Keratinocyte (primary cell): ENCODE measurements around the gene CARTPT. TPM values are rescaled to one million over a fixed set of nuclear protein-coding genes. Genes with fewer than 3 reads are reported as not detected.

Source experiments
- DNase-seq: peaks from one replicate; pipeline ENCODE4 v3.0.0-alpha.2; 2011; ENCODE audit warnings: low read depth, missing footprints, low spot score
- FAIRE-seq: peaks from 2 replicates; lab custom pipeline; 2011; peaks lifted over from hg19 to GRCh38; lab: Jason Lieb, UNC
- H2AFZ ChIP-seq: 2 replicates; pipeline ENCODE4 v1.6.0; 2012; ENCODE audit warnings: low read length, control low read depth, inconsistent platforms; ENCODE audit not compliant: control insufficient read depth
- H3K27ac ChIP-seq: 2 replicates; pipeline ENCODE4 v1.5.1; 2011; ENCODE audit warnings: low read length; ENCODE audit not compliant: control insufficient read depth, insufficient read depth
- H3K27me3 ChIP-seq: 3 replicates; pipeline ENCODE4 v1.6.0; 2011; ENCODE audit warnings: low read length; ENCODE audit not compliant: control insufficient read depth, insufficient read depth; ENCODE audit errors: extremely low read depth
- H3K36me3 ChIP-seq, 2 experiments: 2 replicates in 1 of 2; 3 replicates in 1 of 2; pipeline ENCODE4 v1.5.1; 2011; ENCODE audit warnings: low read length in 2 of 2, mild to moderate bottlenecking in 1 of 2; ENCODE audit not compliant: control insufficient read depth in 2 of 2, insufficient read depth in 2 of 2; ENCODE audit errors: extremely low read depth in 1 of 2
- H3K4me1 ChIP-seq: 3 replicates; pipeline ENCODE4 v1.5.1; 2011; ENCODE audit warnings: low read length; ENCODE audit not compliant: control insufficient read depth, insufficient read depth; ENCODE audit errors: extremely low read depth
- H3K4me2 ChIP-seq: 3 replicates; pipeline ENCODE4 v1.6.0; 2011; ENCODE audit warnings: low read depth, low read length; ENCODE audit not compliant: control insufficient read depth, insufficient read depth; ENCODE audit errors: extremely low read depth
- H3K4me3 ChIP-seq, 3 experiments: fragments of 200-600 bp in 1 of 3; sonication (generic) in 1 of 3; 2 replicates in 2 of 3; 3 replicates in 1 of 3; pipeline ENCODE4 v1.5.1; 2011 to 2016; ENCODE audit warnings: low read length in 3 of 3, mild to moderate bottlenecking in 3 of 3, control low read depth in 2 of 3, inconsistent platforms in 1 of 3, low read depth in 1 of 3, mixed read lengths in 1 of 3, mixed run types in 1 of 3, moderate library complexity in 1 of 3; ENCODE audit not compliant: control insufficient read depth in 2 of 3, insufficient read depth in 2 of 3; ENCODE audit errors: extremely low read depth in 1 of 3
- H3K79me2 ChIP-seq: 2 replicates; pipeline ENCODE4 v1.6.0; 2012; ENCODE audit warnings: low read length; ENCODE audit not compliant: control insufficient read depth, insufficient read depth
- H3K9ac ChIP-seq: 3 replicates; pipeline ENCODE4 v1.6.0; 2011; ENCODE audit warnings: low read length; ENCODE audit not compliant: control insufficient read depth, insufficient read depth; ENCODE audit errors: extremely low read depth
- H3K9me1 ChIP-seq: 3 replicates; pipeline ENCODE4 v1.6.0; 2011; ENCODE audit warnings: low read length; ENCODE audit not compliant: control insufficient read depth, insufficient read depth; ENCODE audit errors: extremely low read depth
- H3K9me3 ChIP-seq: 2 replicates; pipeline ENCODE4 v1.5.1; 2012; ENCODE audit warnings: low read depth, low read length; ENCODE audit not compliant: control insufficient read depth
- H4K20me1 ChIP-seq: 3 replicates; pipeline ENCODE4 v1.6.0; 2011; ENCODE audit warnings: low read length; ENCODE audit not compliant: control insufficient read depth, insufficient read depth; ENCODE audit errors: extremely low read depth
- EZH2 ChIP-seq: IDR thresholded peaks from one replicate; pipeline ENCODE4 v1.6.1; 2012; ENCODE audit warnings: inconsistent platforms, mild to moderate bottlenecking, low read length, moderate library complexity
- dilution Hi-C: fragments of 300-500 bp; cut with MboI; formaldehyde crosslinking; loops from one replicate; pipeline ENCODE4 v1.7.0; 2020; ENCODE audit warnings: low sequenced_read_pairs; ENCODE audit not compliant: extremely low pct_ligation_motif_present
- polyA plus RNA-seq, 5 experiments: library from polyadenylated mRNA; depleted of rRNA in 3 of 5; stranded (reverse) in 3 of 5; stranded (forward) in 1 of 5; unstranded in 1 of 5; fragments of >200 nt; gene quantifications; 1 replicate in 1 of 5; 2 replicates in 3 of 5; 3 replicates in 1 of 5; pipeline versions ENCODE4 v1.2.1 to v1.2.3, GENCODE V29; 2011 to 2012; ENCODE audit warnings: missing spikeins in 2 of 5, low read depth in 1 of 5, low replicate concordance in 1 of 5
- TF ChIP-seq, protein P1 (sequence below), 3 experiments: IDR thresholded peaks in 1 of 3; conservative IDR thresholded peaks in 1 of 3; optimal IDR thresholded peaks in 1 of 3; 2 replicates in 2 of 3; 3 replicates in 1 of 3; pipeline versions ENCODE3 to v1.5.1; 2011; ENCODE audit warnings: low read length in 3 of 3, mild to moderate bottlenecking in 3 of 3, moderate library complexity in 2 of 3, control low read depth in 1 of 3, inconsistent platforms in 1 of 3; ENCODE audit not compliant: insufficient read depth in 2 of 3; ENCODE audit errors: extremely low read depth in 1 of 3

CARTPT gene
- polyA plus RNA-seq, 1 donor (not counting 4 experiments of a cell fraction or from before 2014, with no cell fraction given) = not detected

DNA sequence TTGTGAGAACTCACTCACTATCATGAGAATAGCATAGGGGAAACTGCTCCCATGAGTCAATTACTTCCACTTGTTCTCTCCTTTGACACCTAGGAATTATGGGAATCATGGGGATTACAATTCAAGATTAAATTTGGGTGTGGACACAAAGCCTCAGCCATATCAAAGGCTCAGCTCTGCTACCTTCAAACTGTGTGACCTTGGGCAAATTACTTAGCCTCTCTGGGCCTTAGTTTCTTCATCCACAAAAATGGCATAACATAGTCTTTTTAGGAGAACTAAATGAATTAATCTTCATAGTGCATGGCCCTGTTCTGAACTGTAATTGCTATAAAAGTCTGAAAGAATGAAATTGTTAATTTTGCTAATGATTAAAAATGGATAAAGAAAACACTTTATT is 18.3 kb upstream of the CARTPT start:
- Histone ChIP-seq H4K20me1 (no peaks in the 10 kb centered on the region), H3K27me3 (peaks cover 5% of the 10 kb centered on the region), H2AFZ (no peak overlapping the region), H3K4me1 (no peaks in the 10 kb centered on the region), H3K4me2 (no peak overlapping the region), H3K79me2 (no peaks in the 10 kb centered on the region), H3K36me3 (no peaks in the 10 kb centered on the region), H3K9me3 (no peaks in the 10 kb centered on the region), H3K27ac (no peak overlapping the region), H3K9ac (no peak overlapping the region), H3K4me3 (no peak overlapping the region), H3K9me1 (no peaks in the 10 kb centered on the region)
- TF ChIP-seq, protein P1, sequence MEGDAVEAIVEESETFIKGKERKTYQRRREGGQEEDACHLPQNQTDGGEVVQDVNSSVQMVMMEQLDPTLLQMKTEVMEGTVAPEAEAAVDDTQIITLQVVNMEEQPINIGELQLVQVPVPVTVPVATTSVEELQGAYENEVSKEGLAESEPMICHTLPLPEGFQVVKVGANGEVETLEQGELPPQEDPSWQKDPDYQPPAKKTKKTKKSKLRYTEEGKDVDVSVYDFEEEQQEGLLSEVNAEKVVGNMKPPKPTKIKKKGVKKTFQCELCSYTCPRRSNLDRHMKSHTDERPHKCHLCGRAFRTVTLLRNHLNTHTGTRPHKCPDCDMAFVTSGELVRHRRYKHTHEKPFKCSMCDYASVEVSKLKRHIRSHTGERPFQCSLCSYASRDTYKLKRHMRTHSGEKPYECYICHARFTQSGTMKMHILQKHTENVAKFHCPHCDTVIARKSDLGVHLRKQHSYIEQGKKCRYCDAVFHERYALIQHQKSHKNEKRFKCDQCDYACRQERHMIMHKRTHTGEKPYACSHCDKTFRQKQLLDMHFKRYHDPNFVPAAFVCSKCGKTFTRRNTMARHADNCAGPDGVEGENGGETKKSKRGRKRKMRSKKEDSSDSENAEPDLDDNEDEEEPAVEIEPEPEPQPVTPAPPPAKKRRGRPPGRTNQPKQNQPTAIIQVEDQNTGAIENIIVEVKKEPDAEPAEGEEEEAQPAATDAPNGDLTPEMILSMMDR (optimal IDR thresholded peaks at IDR 0.05 in 1 of 3, IDR thresholded peaks at IDR 0.05 in 1 of 3, conservative IDR thresholded peaks at IDR 0.05 in 1 of 3; ENCODE audit: extremely low read depth in 1 of 3, insufficient read depth in 2 of 3, low read length in 3 of 3) = no peak
- DNase-seq (no peak), FAIRE-seq (no peak)
- dilution Hi-C loops = no loop called here

DNA sequence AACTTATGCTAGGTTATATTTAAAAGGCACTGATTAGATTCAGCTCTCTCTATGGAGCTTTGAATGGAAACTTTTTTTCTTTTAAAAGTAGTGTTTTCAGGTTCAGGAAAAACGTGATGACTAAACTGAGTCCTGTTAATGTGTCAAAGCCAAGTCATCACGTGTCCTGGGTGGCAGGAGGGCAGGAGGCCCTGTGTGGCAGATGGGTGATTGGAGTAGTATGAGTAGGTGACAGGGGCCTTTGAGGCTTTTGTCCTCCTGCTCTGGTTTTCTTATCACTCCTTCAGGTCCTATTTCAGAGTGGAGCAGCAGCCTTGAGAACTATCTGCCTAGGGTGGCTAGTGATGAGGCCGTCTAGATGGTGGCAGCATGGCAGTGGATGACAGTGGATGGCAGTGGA is 17.7 kb upstream of the CARTPT start:
- Histone ChIP-seq H3K9me1 (no peaks in the 10 kb centered on the region), H3K27ac (no peak overlapping the region), H3K36me3 (no peaks in the 10 kb centered on the region), H3K4me1 (no peaks in the 10 kb centered on the region), H2AFZ (no peak overlapping the region), H3K79me2 (no peaks in the 10 kb centered on the region), H3K4me3 (no peak overlapping the region), H3K9me3 (no peaks in the 10 kb centered on the region), H4K20me1 (no peaks in the 10 kb centered on the region), H3K27me3 (peaks cover 9% of the 10 kb centered on the region), H3K9ac (no peak overlapping the region), H3K4me2 (no peak overlapping the region)
- DNase-seq = no peak
- dilution Hi-C loops = no loop called here
- TF ChIP-seq, protein P1 (optimal IDR thresholded peaks at IDR 0.05 in 1 of 3, IDR thresholded peaks at IDR 0.05 in 1 of 3, conservative IDR thresholded peaks at IDR 0.05 in 1 of 3; ENCODE audit: extremely low read depth in 1 of 3, insufficient read depth in 2 of 3, low read length in 3 of 3) = no peak
- no peak for TF ChIP-seq EZH2
- FAIRE-seq = no peak
